Measurements from ENCODE around the gene SF1.
A peak's percentile ranks its signal among the peaks of the same experiment; 100 is the strongest.

SF1 gene

DNA sequence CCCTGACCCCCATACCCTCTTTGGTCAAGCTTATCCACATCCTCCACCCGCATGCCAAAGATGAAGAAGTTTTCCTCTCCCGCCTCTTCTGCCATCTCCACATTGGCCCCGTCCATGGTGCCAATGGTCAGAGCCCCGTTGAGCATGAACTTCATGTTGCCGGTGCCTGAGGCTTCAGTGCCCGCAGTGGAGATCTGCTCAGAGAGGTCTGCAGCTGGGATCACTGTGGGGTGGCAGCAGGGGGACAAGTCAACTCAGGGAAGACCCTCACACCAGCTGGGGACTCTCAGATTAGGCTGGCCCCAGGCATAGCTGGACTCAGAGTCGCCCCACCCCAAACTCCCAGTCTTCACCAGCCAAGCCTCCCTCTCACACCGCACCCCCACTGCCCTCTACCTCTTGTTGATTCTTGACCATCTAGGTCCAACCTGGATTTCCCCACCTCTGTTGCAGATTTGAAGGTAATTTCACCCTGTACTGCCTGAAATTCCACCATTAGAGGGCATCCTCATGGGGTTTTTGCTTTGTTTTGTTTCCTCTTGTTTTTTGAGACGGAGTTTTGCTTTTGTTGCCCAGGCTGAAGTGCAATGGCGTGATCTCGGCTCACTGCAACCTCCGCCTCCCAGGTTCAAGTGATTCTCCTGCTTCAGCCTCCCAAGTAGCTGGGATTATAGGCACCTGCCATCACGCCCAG, 27.8 kb downstream of the SF1 start:
- no peak for DNase-seq (ENCODE audit: low read depth in 1 of 2, low spot score in 1 of 2)

DNA sequence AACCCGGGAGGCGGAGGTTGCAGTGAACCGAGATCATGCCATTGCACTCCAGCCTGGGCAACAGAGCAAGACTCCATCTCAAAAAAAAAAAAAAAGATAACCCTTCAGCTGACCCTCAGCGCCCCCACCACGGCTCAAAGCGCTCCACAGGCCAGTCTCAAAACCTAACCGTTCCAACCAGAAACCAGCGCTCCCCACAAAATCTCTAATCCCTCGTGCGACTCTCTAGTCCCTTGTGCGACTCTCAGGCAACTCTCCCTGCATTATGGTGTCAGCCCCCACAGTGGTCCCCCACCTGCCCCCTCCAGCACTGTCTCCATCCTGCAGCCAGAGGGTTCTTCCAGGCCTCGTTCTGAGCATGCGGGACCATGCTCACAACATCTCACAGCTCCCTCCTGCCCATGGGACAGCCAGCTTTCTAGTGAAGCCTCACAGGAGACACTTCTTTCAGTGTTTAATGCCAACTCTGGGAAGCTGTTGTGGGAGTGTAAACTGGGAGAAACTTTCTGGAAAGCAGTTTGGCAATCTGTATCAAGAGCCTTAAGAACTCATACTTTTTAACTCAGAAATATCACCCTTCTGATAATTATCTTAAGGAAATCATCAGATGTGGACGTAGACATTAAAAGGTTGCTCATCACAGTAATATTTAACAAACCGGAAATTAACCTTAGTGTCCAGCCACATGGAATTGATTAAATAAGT, 30.2 kb downstream of the SF1 start:
- DNase-seq (ENCODE audit: low read depth in 1 of 2, low spot score in 1 of 2): no peak

GRCh38 chr11:64746486-64746885, 31.9 kb downstream of the SF1 start:
- DNase-seq (ENCODE audit: low read depth in 1 of 2, low spot score in 1 of 2): no peak

DNA sequence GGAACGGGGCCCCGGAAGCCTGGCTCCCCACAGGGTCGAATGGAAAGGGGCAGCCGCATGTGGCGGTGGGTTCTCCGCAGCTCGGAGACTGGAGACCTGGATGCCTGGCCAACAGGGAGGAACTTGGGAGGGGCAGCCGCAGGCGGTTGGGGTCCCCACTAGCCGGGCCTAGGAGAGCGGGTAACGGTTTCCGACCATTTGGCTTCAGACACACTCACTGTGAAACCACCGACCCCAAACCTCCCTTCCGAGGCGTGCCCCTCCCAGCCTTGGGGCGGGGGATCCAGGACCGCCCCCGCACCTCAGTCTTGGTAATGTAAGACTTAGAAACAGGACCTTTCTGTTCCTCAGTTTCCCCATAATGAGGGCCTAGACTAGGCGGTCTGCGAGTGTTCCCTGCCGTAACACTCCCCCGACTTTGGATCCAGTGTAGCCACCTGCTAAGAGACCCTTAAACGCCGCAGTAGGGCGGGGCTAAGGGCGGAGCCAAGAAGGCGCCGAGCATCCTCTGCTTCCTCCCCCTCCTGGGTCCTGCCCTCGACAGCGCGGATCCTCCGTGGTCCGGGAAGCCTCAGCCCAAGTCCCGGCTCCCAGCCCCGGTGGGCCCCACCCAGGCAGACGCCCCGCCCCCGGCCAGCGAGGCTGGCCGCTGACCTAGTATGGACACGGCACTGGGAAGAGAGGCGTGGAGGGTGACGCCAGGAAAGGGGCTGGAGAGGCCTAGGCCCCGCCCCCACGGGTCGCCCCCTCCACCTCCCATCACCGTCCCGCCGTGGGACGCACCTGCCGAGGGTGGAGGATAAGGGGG, 32.6 kb downstream of the SF1 start:
- DNase-seq (ENCODE audit: low read depth in 1 of 2, low spot score in 1 of 2): peak; percentile 45 to 53

DNA sequence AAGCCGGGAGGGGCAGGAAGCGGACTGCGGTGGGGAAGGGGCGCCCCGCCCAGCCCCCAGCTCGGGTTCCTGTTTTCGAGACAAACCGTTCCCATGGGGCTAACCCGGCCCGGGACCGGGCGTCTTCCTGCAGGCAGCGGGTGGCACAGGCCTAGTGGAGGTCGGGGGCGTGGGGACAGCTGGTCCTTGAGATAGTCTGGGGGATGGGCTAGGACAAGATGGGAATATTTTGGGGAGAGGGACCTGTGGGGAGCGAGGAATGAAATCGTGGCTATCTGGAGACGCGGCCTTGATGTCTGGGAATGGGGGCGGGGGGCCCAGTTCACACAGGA, 33.2 kb downstream of the SF1 start:
- DNase-seq (ENCODE audit: low read depth in 1 of 2, low spot score in 1 of 2): peak; percentile 36 to 76

GRCh38 chr11:64744544-64745188, 33.7 kb downstream of the SF1 start:
- DNase-seq (ENCODE audit: low read depth in 1 of 2, low spot score in 1 of 2): no peak

GRCh38 chr11:64743591-64744543, 34.5 kb downstream of the SF1 start, which contains the start of gene RASGRP2:
RASGRP2 (minus strand) TSS chr11:64744142; CDS start chr11:64742866, 1,276 bp downstream.
- peak; percentile 68 to 76 for DNase-seq (ENCODE audit: low read depth in 1 of 2, low spot score in 1 of 2)

DNA sequence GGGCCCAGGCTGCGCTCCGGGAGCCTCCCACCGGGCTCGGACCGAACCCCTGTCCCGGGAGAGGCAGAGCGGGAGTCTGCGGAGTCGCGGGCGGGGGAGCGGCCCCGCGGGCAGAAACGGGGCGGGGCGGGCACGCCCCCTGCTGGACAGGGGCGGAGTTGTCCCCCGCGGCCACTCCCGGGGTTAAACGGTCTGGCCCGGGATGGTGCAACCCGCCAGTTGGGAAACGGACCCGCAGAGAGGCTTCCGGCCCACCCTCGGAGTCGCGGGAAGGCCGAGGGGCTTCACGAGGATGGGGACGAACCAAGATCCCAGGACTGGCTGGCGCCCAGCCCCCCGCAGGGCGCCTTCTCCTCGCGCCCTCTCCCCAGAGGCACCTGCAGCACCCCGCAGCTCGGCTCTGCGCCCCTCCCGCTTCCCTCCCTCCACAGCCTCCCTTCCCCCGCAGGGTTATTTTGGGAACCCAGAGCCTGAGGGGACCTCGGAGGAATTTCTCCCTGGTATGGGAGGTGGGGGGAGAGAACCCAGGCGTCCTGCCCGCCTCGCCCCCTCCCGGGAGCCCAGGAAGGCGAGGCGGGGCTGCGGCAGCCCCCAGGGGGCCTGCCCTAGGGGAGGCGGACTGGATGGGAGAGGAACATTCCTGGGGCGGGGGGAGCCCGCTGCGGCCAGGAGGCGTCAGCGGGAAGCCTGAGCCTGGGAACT, 35.3 kb downstream of the SF1 start:
- DNase-seq (ENCODE audit: low read depth in 1 of 2, low spot score in 1 of 2): peak; percentile 64 to 71

DNA sequence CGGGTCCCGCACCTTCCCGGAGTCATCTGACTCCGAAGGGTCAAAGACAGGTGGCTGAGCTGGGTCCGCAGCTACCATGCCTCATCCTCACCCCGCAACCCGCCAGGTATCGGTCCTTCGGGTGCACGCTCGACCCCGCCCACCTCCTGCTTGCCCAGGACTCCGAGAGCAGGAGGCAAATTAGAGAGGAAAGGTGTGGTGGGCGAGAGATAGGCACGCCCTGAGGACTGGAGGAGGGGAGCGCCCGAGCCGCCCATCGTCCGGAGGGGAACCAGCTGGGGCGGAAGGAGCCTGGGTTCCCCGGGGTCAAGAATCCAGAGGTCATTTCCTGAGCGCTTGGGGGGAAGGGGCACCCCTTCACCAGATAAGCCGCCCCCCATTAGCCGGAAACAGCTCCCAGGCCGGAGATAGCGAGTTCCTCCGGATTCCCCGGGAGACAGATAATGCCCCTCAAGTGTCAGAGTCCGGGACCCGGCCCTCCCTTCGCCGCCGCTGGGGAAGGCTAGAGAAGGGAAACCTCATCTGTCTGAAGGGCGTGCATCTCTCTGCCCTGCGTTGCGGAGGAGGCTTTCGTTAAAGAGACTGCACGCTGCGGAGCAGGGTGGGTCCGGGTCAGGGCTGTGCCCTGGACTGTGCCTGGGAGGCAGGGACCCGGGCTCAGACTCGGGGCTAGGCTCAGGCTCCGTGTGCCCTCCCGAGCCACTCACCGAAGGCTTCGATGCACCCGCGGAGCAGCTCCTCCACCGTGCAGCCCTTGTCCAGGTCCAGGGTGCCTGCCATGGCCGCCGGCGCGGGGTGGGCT, 36.1 kb downstream of the SF1 start:
- no peak for DNase-seq (ENCODE audit: low read depth in 1 of 2, low spot score in 1 of 2)

- no peak for DNase-seq (ENCODE audit: low read depth in 1 of 2, low spot score in 1 of 2)
Observed at GRCh38 chr11:64741375-64742086, 36.8 kb downstream of the SF1 start.

DNA sequence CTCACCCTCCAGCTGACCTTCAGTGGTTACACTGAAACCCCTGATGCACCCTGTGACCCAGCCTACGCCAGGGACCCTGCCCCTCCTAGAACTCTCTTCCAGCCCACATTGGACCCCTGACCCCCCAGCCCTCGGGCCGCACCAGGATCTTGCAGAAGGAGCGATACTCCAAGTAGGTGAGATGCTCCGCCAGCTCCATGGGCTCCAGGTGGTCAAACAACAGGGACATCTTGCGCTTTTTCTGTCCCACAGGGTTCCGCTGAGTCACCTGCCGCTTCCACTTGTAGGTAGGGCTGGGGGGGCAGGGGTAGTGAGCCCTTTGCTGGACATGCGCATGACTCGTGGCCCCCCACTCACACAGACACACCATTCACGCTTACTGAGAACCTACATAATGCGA, 38.5 kb downstream of the SF1 start:
- no peak for DNase-seq (ENCODE audit: low read depth in 1 of 2, low spot score in 1 of 2)

- DNase-seq (ENCODE audit: low read depth in 1 of 2, low spot score in 1 of 2): no peak
Observed at GRCh38 chr11:64736654-64737053, 41.7 kb downstream of the SF1 start.

GRCh38 chr11:64735725-64736259, 42.5 kb downstream of the SF1 start:
- DNase-seq (ENCODE audit: low read depth in 1 of 2, low spot score in 1 of 2): no peak

DNA sequence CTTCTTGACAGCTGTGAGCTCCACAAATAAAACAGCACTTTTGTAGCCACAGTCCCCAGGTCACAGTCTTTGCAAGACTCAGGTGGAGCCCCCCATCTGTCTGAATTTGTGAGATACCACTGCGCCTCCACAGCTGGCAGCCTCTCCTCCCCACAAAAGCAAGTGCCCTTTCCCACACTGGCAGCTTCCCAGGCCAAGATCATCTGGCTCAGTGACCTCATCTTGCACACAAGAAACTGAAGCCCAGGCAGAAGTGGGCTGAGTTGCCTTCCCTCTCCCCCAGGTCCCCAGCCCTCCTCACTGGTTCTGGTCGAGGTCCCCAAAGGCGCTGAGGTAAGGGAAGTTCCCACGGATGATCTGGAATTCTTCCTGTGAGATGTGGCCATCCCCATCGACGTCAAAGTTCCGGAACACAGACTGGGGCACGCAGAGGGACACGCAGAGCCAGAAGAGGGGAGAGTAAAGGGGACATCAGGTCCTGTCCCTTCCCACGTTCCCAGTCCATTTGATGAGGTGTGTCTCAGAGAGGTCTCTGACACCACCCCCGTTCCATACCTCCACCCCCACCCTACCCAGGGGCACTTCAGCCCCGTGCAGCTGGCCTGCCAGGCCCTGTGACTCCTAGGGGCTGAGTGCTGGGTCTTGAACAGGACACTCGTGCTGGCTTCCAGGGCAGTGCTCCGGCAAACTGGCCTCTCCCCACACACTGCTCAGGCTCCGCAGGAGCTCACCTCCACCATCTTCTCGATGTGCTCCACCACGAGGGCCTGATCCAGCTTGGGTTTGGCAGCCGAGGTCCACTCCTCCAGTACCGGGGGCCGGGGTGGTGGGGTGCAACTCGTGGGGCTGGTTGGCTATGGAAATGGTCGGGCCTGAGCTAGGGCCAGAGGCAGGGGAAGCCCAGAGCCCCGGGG, 43.3 kb downstream of the SF1 start:
- no peak for DNase-seq (ENCODE audit: low read depth in 1 of 2, low spot score in 1 of 2)

- no peak for DNase-seq (ENCODE audit: low read depth in 1 of 2, low spot score in 1 of 2)
Observed at GRCh38 chr11:64731601-64732000, 46.7 kb downstream of the SF1 start.

DNA sequence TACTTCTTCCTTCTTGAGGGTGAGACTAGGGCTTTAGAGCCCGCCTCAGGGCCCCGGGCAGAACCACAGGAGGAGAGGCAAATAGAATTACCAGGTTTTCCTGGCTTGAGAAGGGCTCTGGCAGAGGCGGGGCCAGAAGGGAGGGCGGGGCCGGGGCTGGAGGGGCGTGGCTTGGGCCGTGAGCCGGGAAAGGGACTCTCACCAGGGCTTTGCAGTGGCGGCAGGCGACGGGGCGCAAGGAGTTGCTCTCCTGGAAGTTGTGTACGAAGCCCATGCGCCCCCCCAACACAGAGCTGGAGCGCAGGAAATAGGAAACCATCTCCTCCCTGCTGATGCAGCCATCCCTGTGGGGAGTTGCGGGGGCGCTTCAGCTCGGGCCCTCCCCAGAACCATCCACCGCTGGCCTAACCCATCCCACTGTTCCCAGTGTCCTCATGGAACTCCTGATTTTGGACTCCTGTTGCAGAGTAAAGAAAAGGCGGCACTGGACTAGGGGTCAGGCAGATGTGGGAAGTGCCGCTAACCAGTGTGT, 48.4 kb downstream of the SF1 start:
- DNase-seq (ENCODE audit: low read depth in 1 of 2, low spot score in 1 of 2): no peak
